Activated naive CD8-positive, alpha-beta T cell treated with anti-CD3 and anti-CD28 coated beads, Interleukin-2, amount 50 U/mL, for 24 hours (primary cell): ENCODE data around the gene MARS1.

Experiments used
- ATAC-seq: fragments of 150-1000 bp; cut with Tn5 transposase; one replicate; pipeline ENCODE4 v1.10.0; 2021
- DNase-seq: peaks from one replicate; pipeline ENCODE4 v3.0.0; 2021
- H3K27ac Mint-ChIP-seq: one replicate; pipeline ENCODE4 v1.8.0; 2021; ENCODE audit warnings: mild to moderate bottlenecking, mixed read lengths
- H3K27me3 Mint-ChIP-seq: one replicate; pipeline ENCODE4 v1.8.0; 2021; ENCODE audit warnings: mixed read lengths
- H3K36me3 Mint-ChIP-seq: one replicate; pipeline ENCODE4 v1.8.0; 2021; ENCODE audit warnings: low read depth, mixed read lengths
- H3K4me1 Mint-ChIP-seq: one replicate; pipeline ENCODE4 v1.8.0; 2021; ENCODE audit warnings: mixed read lengths
- H3K4me3 Mint-ChIP-seq: one replicate; pipeline ENCODE4 v1.8.0; 2021; ENCODE audit warnings: mild to moderate bottlenecking, moderate library complexity, mixed read lengths
- H3K9me3 Mint-ChIP-seq: one replicate; pipeline ENCODE4 v1.8.0; 2021; ENCODE audit warnings: mixed read lengths

MARS1 gene

DNA sequence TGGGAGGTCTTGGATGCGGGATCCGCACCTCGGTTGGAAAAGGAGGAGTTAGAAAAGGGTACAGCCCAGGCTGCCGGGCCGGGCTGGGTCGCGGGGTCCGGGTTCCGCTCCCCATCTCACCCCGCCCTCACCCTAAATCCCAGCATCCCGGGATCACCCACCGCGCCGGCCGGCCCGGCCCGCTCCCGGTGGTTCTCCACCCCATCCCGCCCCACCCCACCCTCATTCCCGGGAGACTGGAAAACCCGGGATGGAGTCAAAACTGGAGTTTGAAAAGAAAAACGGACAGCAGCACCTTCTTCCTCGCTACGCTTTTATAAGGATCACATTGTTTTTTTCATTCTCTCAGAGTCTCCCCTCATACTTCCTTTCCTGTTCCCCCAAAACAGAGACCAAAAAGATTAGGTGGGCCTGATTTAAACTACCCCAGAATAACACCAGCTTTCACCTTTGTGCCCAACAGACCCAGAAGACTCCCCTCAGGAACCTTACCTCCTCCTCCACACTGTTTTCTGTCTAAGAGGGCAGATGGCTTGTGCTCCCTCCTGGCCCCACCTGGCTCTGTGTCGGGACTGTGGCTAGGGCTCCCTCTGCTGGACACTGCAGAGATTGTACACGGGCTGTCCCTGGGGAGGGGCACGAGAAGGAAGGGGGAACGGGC lies 25.5 kb upstream of the MARS1 start:
- Mint-ChIP-seq H3K4me1 (peaks cover 48% of the 10 kb centered on the region), H3K9me3 (no peaks in the 10 kb centered on the region), H3K4me3 (peak overlapping the region; percentile 84), H3K36me3 (peaks cover 4% of the 10 kb centered on the region), H3K27me3 (peaks cover 6% of the 10 kb centered on the region), H3K27ac (peak overlapping the region; percentile 76)
- DNase-seq (peak; percentile 90), ATAC-seq (peak; percentile 86)

DNA sequence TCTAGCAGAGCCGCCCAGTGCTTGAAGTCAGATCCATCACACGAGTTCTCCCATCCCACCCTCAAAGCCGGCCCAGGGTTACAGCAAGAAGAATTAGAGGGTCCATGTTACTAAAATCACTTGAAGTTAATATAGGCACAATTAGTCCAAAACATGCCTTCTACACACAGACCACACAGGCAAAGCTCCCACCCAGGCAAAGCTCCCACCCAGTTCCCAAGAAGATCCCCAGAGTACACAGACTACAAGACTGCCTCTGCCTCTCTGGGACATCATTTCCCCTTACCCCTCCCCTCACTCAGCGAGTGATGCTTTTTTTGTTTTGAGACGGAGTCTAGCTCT lies 25.0 kb upstream of the MARS1 start:
- H3K9me3 Mint-ChIP-seq: no peaks in the 10 kb centered on the region
- peaks cover 47% of the 10 kb centered on the region for H3K4me1 Mint-ChIP-seq
- ATAC-seq (no peak), DNase-seq (no peak)
- peak overlapping the region; percentile 76 for H3K27ac Mint-ChIP-seq
- peaks cover 6% of the 10 kb centered on the region for H3K27me3 Mint-ChIP-seq
- H3K4me3 Mint-ChIP-seq: peak overlapping the region; percentile 84
- peaks cover 4% of the 10 kb centered on the region for H3K36me3 Mint-ChIP-seq

DNA sequence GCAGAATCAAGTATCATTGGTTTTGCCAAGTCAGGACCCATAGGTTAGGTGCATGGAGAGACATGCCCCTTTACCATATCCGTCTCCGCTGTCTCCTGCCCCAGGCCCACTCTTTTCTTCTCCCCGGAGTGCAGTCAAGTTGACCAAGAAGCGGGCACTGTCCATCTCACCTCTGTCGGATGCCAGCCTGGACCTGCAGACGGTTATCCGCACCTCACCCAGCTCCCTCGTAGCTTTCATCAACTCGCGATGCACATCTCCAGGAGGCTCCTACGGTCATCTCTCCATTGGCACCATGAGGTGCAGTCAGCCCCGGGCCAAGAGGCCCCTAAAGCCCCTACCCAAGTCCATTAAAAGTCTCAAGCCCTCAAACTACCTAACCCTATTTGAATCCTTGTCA lies 23.3 kb upstream of the MARS1 start:
- Mint-ChIP-seq H3K9me3 (no peaks in the 10 kb centered on the region), H3K4me1 (peaks cover 34% of the 10 kb centered on the region), H3K27me3 (peaks cover 6% of the 10 kb centered on the region), H3K4me3 (no peak overlapping the region), H3K36me3 (peaks cover 8% of the 10 kb centered on the region), H3K27ac (no peak overlapping the region)
- ATAC-seq (no peak), DNase-seq (no peak)

DNA sequence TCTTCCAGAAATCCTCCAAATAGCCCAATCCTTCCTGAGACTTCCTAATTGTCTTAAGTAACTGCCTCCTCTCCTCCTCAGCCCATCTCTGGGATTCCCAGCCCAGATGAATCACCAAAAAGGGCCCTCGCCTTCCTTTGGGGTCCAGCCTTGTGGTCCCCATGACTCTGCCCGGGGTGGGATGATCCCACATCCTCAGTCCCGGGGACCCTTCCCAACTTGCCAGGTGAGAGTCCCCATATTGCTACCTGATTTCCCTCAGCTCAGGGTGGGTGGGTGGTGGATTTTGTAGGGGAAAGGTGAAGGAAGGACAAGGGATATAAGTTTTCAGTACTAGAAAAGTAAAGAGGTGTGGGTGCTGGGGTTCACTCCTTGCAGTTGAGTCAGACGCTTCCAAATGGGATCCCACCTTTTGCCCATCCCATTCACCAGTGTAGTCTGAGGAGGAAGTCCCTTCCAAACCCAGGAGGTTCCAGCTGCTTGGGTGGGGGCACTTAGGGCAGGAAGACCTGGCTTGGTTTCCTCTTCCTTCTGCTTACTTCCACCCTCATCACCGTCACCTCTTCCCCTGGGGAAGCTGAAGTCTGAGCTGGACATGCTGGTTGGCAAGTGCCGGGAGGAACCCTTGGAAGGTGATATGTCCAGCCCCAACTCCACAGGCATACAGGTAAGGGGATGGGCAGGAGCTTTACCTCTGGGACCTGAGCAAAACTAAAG lies 22.7 kb upstream of the MARS1 start:
- peaks cover 6% of the 10 kb centered on the region for H3K27me3 Mint-ChIP-seq
- H3K9me3 Mint-ChIP-seq: no peaks in the 10 kb centered on the region
- H3K4me3 Mint-ChIP-seq: no peak overlapping the region
- H3K4me1 Mint-ChIP-seq: peaks cover 33% of the 10 kb centered on the region
- H3K36me3 Mint-ChIP-seq: peaks cover 8% of the 10 kb centered on the region
- ATAC-seq: no peak
- no peak overlapping the region for H3K27ac Mint-ChIP-seq
- no peak for DNase-seq

DNA sequence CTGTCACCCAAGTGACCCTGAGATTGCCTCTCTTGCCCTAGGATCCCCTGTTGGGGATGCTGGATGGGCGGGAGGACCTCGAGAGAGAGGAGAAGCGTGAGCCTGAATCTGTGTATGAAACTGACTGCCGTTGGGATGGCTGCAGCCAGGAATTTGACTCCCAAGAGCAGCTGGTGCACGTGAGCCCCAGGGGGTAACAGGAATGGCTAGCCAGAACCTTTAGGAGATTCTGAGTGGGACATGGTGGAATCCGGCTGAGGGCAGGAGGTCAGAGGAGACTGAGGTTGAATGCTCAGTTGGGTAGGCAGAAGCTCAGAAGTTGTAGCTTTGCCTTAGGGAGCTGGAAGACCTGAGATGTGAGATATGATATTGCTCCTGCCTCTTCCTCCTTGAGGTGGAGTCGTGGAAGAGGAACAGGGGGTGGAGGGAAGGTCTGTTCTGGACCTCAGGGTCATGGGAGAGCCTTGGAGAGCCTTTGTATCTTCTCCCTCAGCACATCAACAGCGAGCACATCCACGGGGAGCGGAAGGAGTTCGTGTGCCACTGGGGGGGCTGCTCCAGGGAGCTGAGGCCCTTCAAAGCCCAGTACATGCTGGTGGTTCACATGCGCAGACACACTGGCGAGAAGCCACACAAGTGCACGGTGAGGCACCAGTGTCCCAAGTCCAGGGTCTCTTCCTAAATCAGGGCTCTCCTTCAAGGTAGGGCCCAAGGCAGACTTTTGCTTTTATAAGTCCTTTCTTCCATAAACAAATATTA lies 21.9 kb upstream of the MARS1 start:
- no peak overlapping the region for H3K27ac Mint-ChIP-seq
- ATAC-seq (no peak), DNase-seq (no peak)
- H3K4me3 Mint-ChIP-seq: no peak overlapping the region
- H3K27me3 Mint-ChIP-seq: peaks cover 1% of the 10 kb centered on the region
- H3K36me3 Mint-ChIP-seq: peaks cover 8% of the 10 kb centered on the region
- H3K4me1 Mint-ChIP-seq: peaks cover 28% of the 10 kb centered on the region
- no peaks in the 10 kb centered on the region for H3K9me3 Mint-ChIP-seq

DNA sequence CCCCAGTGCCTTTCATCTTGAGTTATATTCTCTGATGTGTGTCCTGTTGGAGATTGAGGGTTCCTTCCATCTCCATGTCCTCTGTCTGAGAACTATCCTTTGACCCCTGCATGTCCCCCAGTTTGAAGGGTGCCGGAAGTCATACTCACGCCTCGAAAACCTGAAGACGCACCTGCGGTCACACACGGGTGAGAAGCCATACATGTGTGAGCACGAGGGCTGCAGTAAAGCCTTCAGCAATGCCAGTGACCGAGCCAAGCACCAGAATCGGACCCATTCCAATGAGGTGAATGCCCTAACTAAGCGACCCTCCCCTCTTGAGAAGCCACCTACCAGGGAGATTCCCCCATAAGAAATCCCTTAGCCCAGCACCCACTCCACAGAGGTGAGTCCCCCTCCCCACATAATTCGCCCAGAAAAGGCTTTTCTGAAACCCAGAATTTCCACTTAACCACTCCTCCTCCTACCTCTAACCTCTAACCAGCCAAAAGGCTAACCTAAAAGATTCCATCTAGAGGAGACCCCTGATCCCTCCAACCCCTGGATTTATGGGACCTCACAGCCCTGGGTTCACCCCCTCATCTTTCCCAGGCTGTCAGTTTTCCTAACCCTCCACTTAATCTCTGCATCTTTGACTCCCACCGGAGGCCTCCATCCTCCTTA lies 20.5 kb upstream of the MARS1 start:
- peaks cover 28% of the 10 kb centered on the region for H3K4me1 Mint-ChIP-seq
- H3K27ac Mint-ChIP-seq: no peak overlapping the region
- no peak for ATAC-seq
- no peak overlapping the region for H3K4me3 Mint-ChIP-seq
- H3K9me3 Mint-ChIP-seq: no peaks in the 10 kb centered on the region
- peaks cover 13% of the 10 kb centered on the region for H3K36me3 Mint-ChIP-seq
- H3K27me3 Mint-ChIP-seq: no peaks in the 10 kb centered on the region
- no peak for DNase-seq

DNA sequence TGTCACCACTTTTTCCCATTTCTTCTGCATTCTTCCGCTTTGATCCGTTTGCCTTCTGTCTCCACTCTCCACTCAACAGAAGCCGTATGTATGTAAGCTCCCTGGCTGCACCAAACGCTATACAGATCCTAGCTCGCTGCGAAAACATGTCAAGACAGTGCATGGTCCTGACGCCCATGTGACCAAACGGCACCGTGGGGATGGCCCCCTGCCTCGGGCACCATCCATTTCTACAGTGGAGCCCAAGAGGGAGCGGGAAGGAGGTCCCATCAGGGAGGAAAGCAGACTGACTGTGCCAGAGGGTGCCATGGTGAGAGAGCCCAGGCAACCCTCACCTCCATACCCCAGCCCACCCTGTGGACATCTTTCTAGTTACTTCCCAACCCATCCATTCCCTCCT lies 20.0 kb upstream of the MARS1 start:
- peaks cover 18% of the 10 kb centered on the region for H3K36me3 Mint-ChIP-seq
- ATAC-seq (no peak), DNase-seq (no peak)
- H3K9me3 Mint-ChIP-seq: no peaks in the 10 kb centered on the region
- no peak overlapping the region for H3K27ac Mint-ChIP-seq
- H3K4me3 Mint-ChIP-seq: no peak overlapping the region
- no peaks in the 10 kb centered on the region for H3K27me3 Mint-ChIP-seq
- H3K4me1 Mint-ChIP-seq: peaks cover 28% of the 10 kb centered on the region

DNA sequence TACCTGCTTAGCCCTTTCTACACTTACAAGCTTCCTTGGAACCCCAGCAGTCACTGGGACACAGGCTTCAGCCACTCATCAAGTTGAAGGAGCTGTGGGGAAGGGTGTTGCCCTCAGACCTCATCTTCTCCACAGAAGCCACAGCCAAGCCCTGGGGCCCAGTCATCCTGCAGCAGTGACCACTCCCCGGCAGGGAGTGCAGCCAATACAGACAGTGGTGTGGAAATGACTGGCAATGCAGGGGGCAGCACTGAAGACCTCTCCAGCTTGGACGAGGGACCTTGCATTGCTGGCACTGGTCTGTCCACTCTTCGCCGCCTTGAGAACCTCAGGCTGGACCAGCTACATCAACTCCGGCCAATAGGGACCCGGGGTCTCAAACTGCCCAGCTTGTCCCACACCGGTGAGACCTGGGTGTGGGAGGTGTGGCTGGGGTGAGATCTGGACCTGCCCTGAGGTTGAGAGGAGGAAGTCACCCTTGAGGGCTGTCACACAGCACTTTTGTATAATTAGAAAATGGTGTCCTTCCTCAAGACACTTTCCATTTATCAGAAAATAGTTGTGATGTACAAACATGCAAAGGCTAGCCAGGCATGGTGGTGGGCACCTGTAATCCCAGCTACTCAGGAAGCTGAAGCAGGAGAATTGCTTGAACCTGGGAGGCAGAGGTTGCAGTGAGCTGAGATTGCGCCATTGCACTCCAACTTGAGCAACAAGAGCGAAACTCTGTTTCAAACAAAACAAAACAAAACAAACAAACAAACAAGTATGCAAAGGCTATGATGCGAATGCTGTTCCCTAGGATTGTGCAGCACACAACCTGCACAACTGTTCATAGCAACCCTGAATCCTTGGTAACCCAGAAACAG lies 18.3 kb upstream of the MARS1 start:
- peaks cover 29% of the 10 kb centered on the region for H3K36me3 Mint-ChIP-seq
- ATAC-seq (no peak), DNase-seq (no peak)
- peaks cover 29% of the 10 kb centered on the region for H3K4me1 Mint-ChIP-seq
- no peaks in the 10 kb centered on the region for H3K9me3 Mint-ChIP-seq
- no peak overlapping the region for H3K4me3 Mint-ChIP-seq
- H3K27me3 Mint-ChIP-seq: no peaks in the 10 kb centered on the region
- H3K27ac Mint-ChIP-seq: no peak overlapping the region

DNA sequence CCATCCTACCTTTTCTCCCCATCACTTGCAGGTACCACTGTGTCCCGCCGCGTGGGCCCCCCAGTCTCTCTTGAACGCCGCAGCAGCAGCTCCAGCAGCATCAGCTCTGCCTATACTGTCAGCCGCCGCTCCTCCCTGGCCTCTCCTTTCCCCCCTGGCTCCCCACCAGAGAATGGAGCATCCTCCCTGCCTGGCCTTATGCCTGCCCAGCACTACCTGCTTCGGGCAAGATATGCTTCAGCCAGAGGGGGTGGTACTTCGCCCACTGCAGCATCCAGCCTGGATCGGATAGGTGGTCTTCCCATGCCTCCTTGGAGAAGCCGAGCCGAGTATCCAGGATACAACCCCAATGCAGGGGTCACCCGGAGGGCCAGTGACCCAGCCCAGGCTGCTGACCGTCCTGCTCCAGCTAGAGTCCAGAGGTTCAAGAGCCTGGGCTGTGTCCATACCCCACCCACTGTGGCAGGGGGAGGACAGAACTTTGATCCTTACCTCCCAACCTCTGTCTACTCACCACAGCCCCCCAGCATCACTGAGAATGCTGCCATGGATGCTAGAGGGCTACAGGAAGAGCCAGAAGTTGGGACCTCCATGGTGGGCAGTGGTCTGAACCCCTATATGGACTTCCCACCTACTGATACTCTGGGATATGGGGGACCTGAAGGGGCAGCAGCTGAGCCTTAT lies 17.4 kb upstream of the MARS1 start:
- H3K36me3 Mint-ChIP-seq: peaks cover 34% of the 10 kb centered on the region
- no peaks in the 10 kb centered on the region for H3K27me3 Mint-ChIP-seq
- H3K4me1 Mint-ChIP-seq: peaks cover 30% of the 10 kb centered on the region
- no peak for DNase-seq
- no peaks in the 10 kb centered on the region for H3K9me3 Mint-ChIP-seq
- no peak overlapping the region for H3K4me3 Mint-ChIP-seq
- H3K27ac Mint-ChIP-seq: no peak overlapping the region
- peak; percentile 6 for ATAC-seq

DNA sequence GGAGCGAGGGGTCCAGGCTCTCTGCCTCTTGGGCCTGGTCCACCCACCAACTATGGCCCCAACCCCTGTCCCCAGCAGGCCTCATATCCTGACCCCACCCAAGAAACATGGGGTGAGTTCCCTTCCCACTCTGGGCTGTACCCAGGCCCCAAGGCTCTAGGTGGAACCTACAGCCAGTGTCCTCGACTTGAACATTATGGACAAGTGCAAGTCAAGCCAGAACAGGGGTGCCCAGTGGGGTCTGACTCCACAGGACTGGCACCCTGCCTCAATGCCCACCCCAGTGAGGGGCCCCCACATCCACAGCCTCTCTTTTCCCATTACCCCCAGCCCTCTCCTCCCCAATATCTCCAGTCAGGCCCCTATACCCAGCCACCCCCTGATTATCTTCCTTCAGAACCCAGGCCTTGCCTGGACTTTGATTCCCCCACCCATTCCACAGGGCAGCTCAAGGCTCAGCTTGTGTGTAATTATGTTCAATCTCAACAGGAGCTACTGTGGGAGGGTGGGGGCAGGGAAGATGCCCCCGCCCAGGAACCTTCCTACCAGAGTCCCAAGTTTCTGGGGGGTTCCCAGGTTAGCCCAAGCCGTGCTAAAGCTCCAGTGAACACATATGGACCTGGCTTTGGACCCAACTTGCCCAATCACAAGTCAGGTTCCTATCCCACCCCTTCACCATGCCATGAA lies 16.8 kb upstream of the MARS1 start:
- H3K4me1 Mint-ChIP-seq: peaks cover 35% of the 10 kb centered on the region
- no peak for DNase-seq
- H3K36me3 Mint-ChIP-seq: peaks cover 34% of the 10 kb centered on the region
- no peaks in the 10 kb centered on the region for H3K27me3 Mint-ChIP-seq
- H3K27ac Mint-ChIP-seq: no peak overlapping the region
- no peak overlapping the region for H3K4me3 Mint-ChIP-seq
- ATAC-seq: peak; percentile 3
- H3K9me3 Mint-ChIP-seq: no peaks in the 10 kb centered on the region

DNA sequence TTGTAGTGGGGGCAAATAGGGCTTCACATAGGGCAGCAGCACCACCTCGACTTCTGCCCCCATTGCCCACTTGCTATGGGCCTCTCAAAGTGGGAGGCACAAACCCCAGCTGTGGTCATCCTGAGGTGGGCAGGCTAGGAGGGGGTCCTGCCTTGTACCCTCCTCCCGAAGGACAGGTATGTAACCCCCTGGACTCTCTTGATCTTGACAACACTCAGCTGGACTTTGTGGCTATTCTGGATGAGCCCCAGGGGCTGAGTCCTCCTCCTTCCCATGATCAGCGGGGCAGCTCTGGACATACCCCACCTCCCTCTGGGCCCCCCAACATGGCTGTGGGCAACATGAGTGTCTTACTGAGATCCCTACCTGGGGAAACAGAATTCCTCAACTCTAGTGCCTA lies 16.2 kb upstream of the MARS1 start:
- Mint-ChIP-seq H3K9me3 (no peaks in the 10 kb centered on the region), H3K36me3 (peaks cover 40% of the 10 kb centered on the region), H3K27ac (no peak overlapping the region), H3K4me1 (peaks cover 37% of the 10 kb centered on the region), H3K27me3 (no peaks in the 10 kb centered on the region), H3K4me3 (no peak overlapping the region)
- DNase-seq (no peak), ATAC-seq (no peak)

DNA sequence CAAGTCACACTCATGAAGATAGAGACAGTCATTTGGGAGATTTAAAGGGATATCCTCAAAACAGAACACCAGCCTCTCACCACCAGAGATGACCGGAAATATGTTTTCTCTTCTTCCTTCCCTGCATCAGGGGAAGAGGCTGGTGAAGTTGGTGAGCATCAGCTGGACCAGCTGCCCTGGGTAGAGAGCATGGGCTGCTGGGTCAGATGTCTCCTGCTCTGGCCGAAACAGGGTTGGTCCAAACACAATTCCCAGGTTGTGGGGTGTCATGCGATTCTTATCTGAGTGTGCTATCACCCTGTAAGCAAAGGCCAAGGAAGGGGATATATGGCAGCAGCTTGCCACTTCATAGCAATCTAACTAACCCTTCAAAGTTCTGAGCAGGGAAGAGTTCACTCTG lies 15.5 kb upstream of the MARS1 start:
- DNase-seq (no peak), ATAC-seq (no peak)
- H3K4me1 Mint-ChIP-seq: peaks cover 39% of the 10 kb centered on the region
- no peaks in the 10 kb centered on the region for H3K27me3 Mint-ChIP-seq
- H3K27ac Mint-ChIP-seq: no peak overlapping the region
- no peak overlapping the region for H3K4me3 Mint-ChIP-seq
- no peaks in the 10 kb centered on the region for H3K9me3 Mint-ChIP-seq
- peaks cover 39% of the 10 kb centered on the region for H3K36me3 Mint-ChIP-seq

DNA sequence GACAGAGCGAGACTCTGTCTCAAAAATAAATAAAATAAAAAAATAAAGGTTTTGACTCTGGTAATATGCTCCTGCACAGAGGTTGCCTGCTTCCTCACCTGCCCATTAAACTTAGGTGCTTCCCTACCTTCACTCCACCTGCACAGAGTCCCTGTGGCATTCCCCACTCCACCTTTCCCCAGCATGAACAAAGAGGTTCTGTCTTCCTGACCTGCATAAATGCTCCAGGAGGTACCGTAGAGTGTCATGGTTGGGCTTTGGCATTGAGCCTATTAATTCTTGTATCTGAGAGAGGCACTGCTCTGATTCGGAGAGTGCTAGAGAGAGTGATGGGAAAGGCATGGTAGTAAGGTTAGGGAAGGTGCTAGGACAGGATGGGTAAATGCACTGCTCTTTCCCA lies 14.5 kb upstream of the MARS1 start:
- Mint-ChIP-seq H3K27ac (peak overlapping the region; percentile 53), H3K4me3 (no peak overlapping the region), H3K9me3 (no peaks in the 10 kb centered on the region), H3K4me1 (peaks cover 45% of the 10 kb centered on the region), H3K36me3 (peaks cover 47% of the 10 kb centered on the region), H3K27me3 (no peaks in the 10 kb centered on the region)
- no peak for ATAC-seq
- no peak for DNase-seq
